Mesenchymal stem cell (in vitro differentiated cells and primary cell): ENCODE measurements around the gene UNKL.
A peak's percentile ranks its signal among the peaks of the same experiment; 100 is the strongest.

ENCODE experiments used
- DNase-seq: peaks from one replicate; pipeline ENCODE4 v3.0.0-alpha.2; 2013
- H2AFZ ChIP-seq: one replicate; pipeline ENCODE4 v1.6.1; 2013; ENCODE audit warnings: low read depth, mild to moderate bottlenecking, control low read depth, inconsistent platforms, low read length, moderate library complexity
- H2AK5ac ChIP-seq: 2 replicates; pipeline ENCODE4 v1.6.1; 2013; ENCODE audit warnings: low read length, moderate library complexity, mild to moderate bottlenecking, inconsistent platforms; ENCODE audit not compliant: severe bottlenecking
- H2BK120ac ChIP-seq: one replicate; pipeline ENCODE4 v1.6.1; 2013; ENCODE audit warnings: low read depth, mild to moderate bottlenecking, inconsistent platforms, low read length, moderate library complexity
- H2BK12ac ChIP-seq, 2 experiments: one replicate each; pipeline ENCODE4 v1.6.1; 2013; ENCODE audit warnings: inconsistent platforms in 2 of 2, low read length in 2 of 2, mild to moderate bottlenecking in 2 of 2, moderate library complexity in 2 of 2, control low read depth in 1 of 2
- H2BK15ac ChIP-seq: one replicate; pipeline ENCODE4 v1.6.1; 2013; ENCODE audit warnings: mild to moderate bottlenecking, low read depth, inconsistent platforms; ENCODE audit not compliant: poor library complexity, severe bottlenecking
- H2BK5ac ChIP-seq: 2 replicates; pipeline ENCODE4 v1.6.1; 2013; ENCODE audit warnings: low read depth, mild to moderate bottlenecking, low read length, control low read depth, inconsistent platforms; ENCODE audit not compliant: poor library complexity, severe bottlenecking
- H3K14ac ChIP-seq, 2 experiments: one replicate each; pipeline ENCODE4 v1.6.1; 2013; ENCODE audit warnings: inconsistent platforms in 2 of 2, low read length in 2 of 2, control low read depth in 1 of 2, mild to moderate bottlenecking in 1 of 2, moderate library complexity in 1 of 2
- H3K18ac ChIP-seq, 2 experiments: one replicate each; pipeline ENCODE4 v1.6.1; 2013; ENCODE audit warnings: inconsistent platforms in 2 of 2, low read length in 2 of 2, control low read depth in 1 of 2, low read depth in 1 of 2, mild to moderate bottlenecking in 1 of 2
- H3K23ac ChIP-seq, 2 experiments: one replicate each; pipeline ENCODE4 v1.6.1; 2013; ENCODE audit warnings: inconsistent platforms in 2 of 2, low read length in 2 of 2, mild to moderate bottlenecking in 2 of 2, moderate library complexity in 2 of 2, control low read depth in 1 of 2
- H3K27ac ChIP-seq: 2 replicates; pipeline ENCODE4 v1.5.1; 2013; ENCODE audit warnings: mild to moderate bottlenecking, moderate library complexity, low read length, control low read depth, inconsistent platforms; ENCODE audit not compliant: poor library complexity, severe bottlenecking
- H3K27me3 ChIP-seq, 2 experiments: 2 replicates each; pipeline versions ENCODE4 v1.6.1 to v1.7.0; 2013; ENCODE audit warnings: low read length in 2 of 2, mild to moderate bottlenecking in 2 of 2, moderate library complexity in 2 of 2, control low read depth in 1 of 2, inconsistent platforms in 1 of 2; ENCODE audit not compliant: control insufficient read depth in 1 of 2, insufficient read depth in 1 of 2
- H3K36me3 ChIP-seq, 2 experiments: 2 replicates each; pipeline versions ENCODE4 v1.6.1 to v1.7.0; 2013; ENCODE audit warnings: low read length in 2 of 2, control low read depth in 1 of 2, inconsistent platforms in 1 of 2, low read depth in 1 of 2, mild to moderate bottlenecking in 1 of 2; ENCODE audit not compliant: insufficient read depth in 2 of 2, control insufficient read depth in 1 of 2
- H3K4ac ChIP-seq, 2 experiments: one replicate each; pipeline ENCODE4 v1.6.1; 2013; ENCODE audit warnings: inconsistent platforms in 2 of 2, low read length in 2 of 2, mild to moderate bottlenecking in 2 of 2, moderate library complexity in 2 of 2, control low read depth in 1 of 2, low read depth in 1 of 2
- H3K4me1 ChIP-seq: 2 replicates; pipeline ENCODE4 v1.6.1; 2013; ENCODE audit warnings: low read depth, low read length, control low read depth; ENCODE audit not compliant: control insufficient read depth, insufficient read depth
- H3K4me2 ChIP-seq: 2 replicates; pipeline ENCODE4 v1.6.1; 2013; ENCODE audit warnings: low read length, mild to moderate bottlenecking, inconsistent platforms; ENCODE audit not compliant: poor library complexity, severe bottlenecking
- H3K4me3 ChIP-seq, 2 experiments: 2 replicates each; pipeline versions ENCODE4 v1.5.1 to v1.7.0; 2013; ENCODE audit warnings: low read length in 2 of 2, mild to moderate bottlenecking in 2 of 2, control low read depth in 1 of 2, low read depth in 1 of 2; ENCODE audit not compliant: insufficient read depth in 1 of 2
- H3K79me1 ChIP-seq: replicated peaks from 2 replicates; pipeline ENCODE4 v1.6.1; 2013; ENCODE audit warnings: mild to moderate bottlenecking, control low read depth, low read length, inconsistent platforms; ENCODE audit not compliant: poor library complexity, severe bottlenecking
- H3K9ac ChIP-seq: 2 replicates; pipeline ENCODE4 v1.7.0; 2013; ENCODE audit warnings: mild to moderate bottlenecking, low read length, moderate library complexity
- H3K9me3 ChIP-seq: 2 replicates; pipeline ENCODE4 v1.7.0; 2013; ENCODE audit warnings: mild to moderate bottlenecking, low read length; ENCODE audit not compliant: control insufficient read depth
- H4K8ac ChIP-seq: one replicate; pipeline ENCODE4 v1.6.1; 2013; ENCODE audit warnings: inconsistent platforms, mild to moderate bottlenecking, low read length, moderate library complexity
- H4K91ac ChIP-seq: one replicate; pipeline ENCODE4 v1.6.1; 2013; ENCODE audit warnings: mild to moderate bottlenecking, low read length, inconsistent platforms
- WGBS: methylation state at CpG from one replicate; pipeline ENCODE4 v1.1.7; 2013; ENCODE audit warnings: mixed read lengths; 5-methylcytosine and 5-hydroxymethylcytosine counted together

Gene UNKL

GRCh38 chr16:1333149-1333812 is 81.2 kb downstream of the UNKL start, which contains the start of gene BAIAP3:
TSS of gene BAIAP3 (plus strand) at chr16:1333645. CDS start at chr16:1338550, 4,905 bp downstream.
- H3K79me1 ChIP-seq, result no peaks in the 10 kb centered on the region
- DNase-seq, result peak; percentile 44
- H2BK120ac ChIP-seq, result peak within 1 kb of the TSS; percentile 74
- peak within 1 kb of the TSS; percentile 20 for H3K4me2 ChIP-seq
- no peak within 1 kb of the TSS for H2BK5ac ChIP-seq
- H3K18ac ChIP-seq, result peak within 1 kb of the TSS; percentile 74 to 83
- H3K9me3 ChIP-seq, result no peaks in the 10 kb centered on the region
- no peak within 1 kb of the TSS for H2AK5ac ChIP-seq
- peak within 1 kb of the TSS in 1 of 2 experiments; percentile 38 for H3K4me3 ChIP-seq
- no peak within 1 kb of the TSS for H3K14ac ChIP-seq
- H4K91ac ChIP-seq, result peak within 1 kb of the TSS; percentile 70
- peaks cover 28% of the 10 kb centered on the region for H3K4me1 ChIP-seq
- peaks cover 71 to 72% of the 10 kb centered on the region in 2 experiments for H3K27me3 ChIP-seq
- H3K4ac ChIP-seq, result peak within 1 kb of the TSS in 1 of 2 experiments; percentile 77
- H4K8ac ChIP-seq, result peak within 1 kb of the TSS; percentile 77
- H3K36me3 ChIP-seq, result no peaks in the 10 kb centered on the region
- peak within 1 kb of the TSS in 1 of 2 experiments; percentile 67 for H3K23ac ChIP-seq
- H3K27ac ChIP-seq, result no peak within 1 kb of the TSS
- peak within 1 kb of the TSS; percentile 18 for H2AFZ ChIP-seq
- H3K9ac ChIP-seq, result no peak within 1 kb of the TSS
- peak within 1 kb of the TSS; percentile 95 for H2BK15ac ChIP-seq
- H2BK12ac ChIP-seq, result peak within 1 kb of the TSS in 1 of 2 experiments; percentile 37
- WGBS, result 9% methylated on average over 40 of the region's 83 CpGs

GRCh38 chr16:1332618-1333148 is 81.8 kb downstream of the UNKL start:
- Histone ChIP-seq H2BK15ac (peak overlapping the region; percentile 95), H3K4me3 (no peak overlapping the region), H3K23ac (no peak overlapping the region), H3K27me3 (peaks cover 66 to 69% of the 10 kb centered on the region in 2 experiments), H2AK5ac (no peak overlapping the region), H3K9ac (no peak overlapping the region), H2AFZ (peak overlapping the region; percentile 15), H3K9me3 (no peaks in the 10 kb centered on the region), H3K4me2 (no peak overlapping the region), H2BK12ac (peak overlapping the region in 1 of 2 experiments; percentile 29), H3K14ac (no peak overlapping the region), H3K36me3 (peaks cover 0 to 2% of the 10 kb centered on the region in 2 experiments), H3K4ac (peak overlapping the region; percentile 60 to 77), H3K18ac (peak overlapping the region; percentile 44 to 74), H2BK5ac (no peak overlapping the region), H4K8ac (peak overlapping the region; percentile 73), H3K4me1 (peaks cover 27% of the 10 kb centered on the region), H3K79me1 (no peaks in the 10 kb centered on the region), H4K91ac (peak overlapping the region; percentile 83), H3K27ac (no peak overlapping the region), H2BK120ac (peak overlapping the region; percentile 74)
- WGBS, result 19% methylated on average over 23 of the region's 26 CpGs
- DNase-seq, result no peak

- WGBS, result 6% methylated on average over 33 of the region's 34 CpGs
- no peak overlapping the region for H3K9ac ChIP-seq
- H3K14ac ChIP-seq, result no peak overlapping the region
- H4K8ac ChIP-seq, result peak overlapping the region; percentile 96
- no peak overlapping the region for H3K27ac ChIP-seq
- DNase-seq, result peak; percentile 93
- H2BK15ac ChIP-seq, result peak overlapping the region; percentile 70
- no peak overlapping the region for H3K4me3 ChIP-seq
- no peak overlapping the region for H2AK5ac ChIP-seq
- peaks cover 0 to 9% of the 10 kb centered on the region in 2 experiments for H3K36me3 ChIP-seq
- H3K4me2 ChIP-seq, result peak overlapping the region; percentile 24
- H2AFZ ChIP-seq, result no peak overlapping the region
- no peaks in the 10 kb centered on the region for H3K79me1 ChIP-seq
- no peak overlapping the region for H2BK5ac ChIP-seq
- H3K27me3 ChIP-seq, result peaks cover 62 to 63% of the 10 kb centered on the region in 2 experiments
- peak overlapping the region; percentile 86 for H2BK120ac ChIP-seq
- peak overlapping the region; percentile 79 to 87 for H2BK12ac ChIP-seq
- peak overlapping the region; percentile 83 for H4K91ac ChIP-seq
- H3K18ac ChIP-seq, result peak overlapping the region; percentile 44 to 90
- no peak overlapping the region for H3K23ac ChIP-seq
- no peaks in the 10 kb centered on the region for H3K9me3 ChIP-seq
- peak overlapping the region; percentile 71 to 93 for H3K4ac ChIP-seq
- peaks cover 27% of the 10 kb centered on the region for H3K4me1 ChIP-seq
These were observed 82.5 kb downstream of the UNKL start for GRCh38 chr16:1331712-1332617.
